ENCODE results near the gene PAWR. TPM values are rescaled to one million over a fixed set of nuclear protein-coding genes. Genes with fewer than 3 reads are reported as not detected.

Gene PAWR
- total and polyA plus RNA-seq, 2 donors (not counting 3 experiments of a cell fraction or from before 2014, with no cell fraction given) = 18.3 to 154 TPM

DNA sequence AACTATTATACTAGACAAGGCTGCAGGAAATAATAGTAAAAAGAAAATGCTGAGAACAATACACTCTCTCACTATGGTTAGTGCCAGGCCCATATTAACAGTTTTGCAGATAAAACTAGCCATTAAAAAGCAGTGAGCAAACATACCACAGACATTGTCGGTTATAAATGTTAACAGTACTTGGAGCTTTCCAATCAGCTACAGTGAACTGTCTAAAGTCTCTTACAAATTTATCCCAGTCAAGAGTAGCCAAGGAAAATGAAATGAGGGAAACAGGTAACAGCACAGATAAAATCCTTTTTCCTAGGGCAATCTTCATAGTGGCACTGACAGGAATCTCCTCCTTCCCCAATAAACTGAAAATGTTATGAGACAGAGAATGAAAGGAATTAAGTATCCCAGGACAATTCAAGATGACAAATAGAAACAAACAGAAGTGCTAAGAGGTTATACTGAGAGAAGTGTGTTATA, 30.8 kb downstream of the PAWR start:
- H3K4me3 ChIP-seq (replicated peaks in 1 of 3; ENCODE audit: insufficient read depth in 1 of 3, low read depth in 1 of 3, low read length in 3 of 3) = no peak overlapping the region
- ChIA-PET CTCF (no interaction called here), POLR2A (interaction anchor here (0.6 kb wide), 1 partner anchor 31 kb away, joined by 3 read pairs; the partner anchor contains the start of gene PAWR)
- H3K79me2 ChIP-seq (ENCODE audit: control insufficient read depth, insufficient read depth, low read length) = peaks cover 98% of the 10 kb centered on the region
- no peaks in the 10 kb centered on the region for H3K9me3 ChIP-seq (replicated peaks; ENCODE audit: control insufficient read depth, insufficient read depth, low read length)
- H3K9me1 ChIP-seq (replicated peaks; ENCODE audit: control insufficient read depth, extremely low read depth, insufficient read depth, low read length) = no peaks in the 10 kb centered on the region
- FAIRE-seq (no peak), DNase-seq (ENCODE audit: low read depth, low spot score) (peak; percentile 49)
- TF ChIP-seq, protein P1, sequence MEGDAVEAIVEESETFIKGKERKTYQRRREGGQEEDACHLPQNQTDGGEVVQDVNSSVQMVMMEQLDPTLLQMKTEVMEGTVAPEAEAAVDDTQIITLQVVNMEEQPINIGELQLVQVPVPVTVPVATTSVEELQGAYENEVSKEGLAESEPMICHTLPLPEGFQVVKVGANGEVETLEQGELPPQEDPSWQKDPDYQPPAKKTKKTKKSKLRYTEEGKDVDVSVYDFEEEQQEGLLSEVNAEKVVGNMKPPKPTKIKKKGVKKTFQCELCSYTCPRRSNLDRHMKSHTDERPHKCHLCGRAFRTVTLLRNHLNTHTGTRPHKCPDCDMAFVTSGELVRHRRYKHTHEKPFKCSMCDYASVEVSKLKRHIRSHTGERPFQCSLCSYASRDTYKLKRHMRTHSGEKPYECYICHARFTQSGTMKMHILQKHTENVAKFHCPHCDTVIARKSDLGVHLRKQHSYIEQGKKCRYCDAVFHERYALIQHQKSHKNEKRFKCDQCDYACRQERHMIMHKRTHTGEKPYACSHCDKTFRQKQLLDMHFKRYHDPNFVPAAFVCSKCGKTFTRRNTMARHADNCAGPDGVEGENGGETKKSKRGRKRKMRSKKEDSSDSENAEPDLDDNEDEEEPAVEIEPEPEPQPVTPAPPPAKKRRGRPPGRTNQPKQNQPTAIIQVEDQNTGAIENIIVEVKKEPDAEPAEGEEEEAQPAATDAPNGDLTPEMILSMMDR (IDR thresholded peaks at IDR 0.05; ENCODE audit: extremely low read depth in 1 of 2, insufficient read depth in 1 of 2, low read depth in 1 of 2, low read length in 2 of 2) = no peak
- TF ChIP-seq EZH2 (IDR thresholded peaks at IDR 0.05; ENCODE audit: borderline replicate concordance, low read depth, low read length, severe bottlenecking) (no peak), FOS (IDR thresholded peaks at IDR 0.05; ENCODE audit: borderline replicate concordance, insufficient read depth, low read length) (no peak), MAX (IDR thresholded peaks at IDR 0.05; ENCODE audit: insufficient read depth, insufficient read length) (no peak), POLR2AphosphoS5 (IDR thresholded peaks at IDR 0.05; ENCODE audit: insufficient read depth, low read depth, low read length) (no peak), GATA2 (IDR thresholded peaks at IDR 0.05; ENCODE audit: insufficient read depth, insufficient read length, low read depth, low read length) (no peak), POLR2A (IDR thresholded peaks at IDR 0.05; ENCODE audit: low read depth, low read length) (no peak), JUN (IDR thresholded peaks at IDR 0.05; ENCODE audit: borderline replicate concordance, insufficient read depth, insufficient read length, low read depth) (no peak), MYC (IDR thresholded peaks at IDR 0.05; ENCODE audit: low read depth, low read length) (no peak)
- no peak overlapping the region for H3K27ac ChIP-seq (ENCODE audit: insufficient read depth, low read depth, low read length)
- no peaks in the 10 kb centered on the region for H3K36me3 ChIP-seq (ENCODE audit: control insufficient read depth in 2 of 2, extremely low read depth in 1 of 2, insufficient read depth in 2 of 2, low read length in 2 of 2)
- no peak overlapping the region for H3K4me2 ChIP-seq (ENCODE audit: insufficient read depth, low read length)
- BruUV-seq (replicated peaks) = no TSS peak
- intact Hi-C loops (cut with micrococcal nuclease) (no loop called here), dilution Hi-C loops (cut with MboI; ENCODE audit: extremely low pct_ligation_motif_present, low sequenced_read_pairs) (no loop called here)
- H2AFZ ChIP-seq (ENCODE audit: low read depth, low read length) = no peak overlapping the region
- H4K20me1 ChIP-seq (replicated peaks; ENCODE audit: control insufficient read depth, extremely low read depth, insufficient read depth, low read length) = peaks cover 3% of the 10 kb centered on the region
- H3K27me3 ChIP-seq (ENCODE audit: control insufficient read depth in 2 of 2, insufficient read depth in 2 of 2, low read length in 2 of 2) = no peaks in the 10 kb centered on the region
- H3K9ac ChIP-seq (replicated peaks; ENCODE audit: extremely low read depth, insufficient read depth, low read length) = no peak overlapping the region
- peaks cover 8% of the 10 kb centered on the region for H3K4me1 ChIP-seq (ENCODE audit: control insufficient read depth, extremely low read depth, insufficient read depth, low read length)

Data from endothelial cell of umbilical vein (primary cell).